ENCODE measurements around the gene FABP2. TPM values are rescaled to one million over a fixed set of nuclear protein-coding genes. Genes with fewer than 3 reads are reported as not detected.

The FABP2 gene
- total RNA-seq, 1 donor from 2014 or later, result not detected

- H3K9me3 Mint-ChIP-seq, result peaks cover 7% of the 10 kb centered on the region
- Histone ChIP-seq H3K79me2 (ENCODE audit: low read depth) (peaks cover 29% of the 10 kb centered on the region), H4K20me1 (ENCODE audit: low read depth) (no peaks in the 10 kb centered on the region), H3K4me1 (no peaks in the 10 kb centered on the region), H3F3A (ENCODE audit: low read depth) (peaks cover 8% of the 10 kb centered on the region), H3K9ac (peak overlapping the region; percentile 38), H3K27me3 (no peaks in the 10 kb centered on the region), H3K4me3 (peak overlapping the region; percentile 68), H3K36me3 (peaks cover 19% of the 10 kb centered on the region), H2AFZ (replicated peaks) (peak overlapping the region; percentile 78), H3K4me2 (peak overlapping the region; percentile 85), H3K27ac (peak overlapping the region; percentile 43), H3K9me3 (ENCODE audit: low read depth) (no peaks in the 10 kb centered on the region)
- peaks cover 26% of the 10 kb centered on the region for H3K36me3 Mint-ChIP-seq
- DNase-seq (ENCODE audit: low spot score), result peak; percentile 94
- H3K27ac Mint-ChIP-seq, result peak overlapping the region; percentile 99
- no peak for TF ChIP-seq EZH2 (IDR thresholded peaks at IDR 0.05)
- no peak for TF ChIP-seq EZH2phosphoT487 (IDR thresholded peaks at IDR 0.05)
- peak; percentile 26 for TF ChIP-seq CTCF (IDR thresholded peaks at IDR 0.05)
- peak overlapping the region; percentile 99 for H3K4me3 Mint-ChIP-seq
- H3K4me1 Mint-ChIP-seq, result peaks cover 26% of the 10 kb centered on the region
- H3K27me3 Mint-ChIP-seq (ENCODE audit: insufficient read depth, low read depth), result peaks cover 7% of the 10 kb centered on the region
Measured at GRCh38 chr4:119300101-119300978, 21.6 kb downstream of the FABP2 start.

GRCh38 chr4:119299741-119300100 lies 22.2 kb downstream of the FABP2 start:
- no peaks in the 10 kb centered on the region for H3K27me3 ChIP-seq
- H3K4me3 Mint-ChIP-seq, result peak overlapping the region; percentile 99
- no peak for TF ChIP-seq EZH2 (IDR thresholded peaks at IDR 0.05)
- TF ChIP-seq CTCF (IDR thresholded peaks at IDR 0.05), result no peak
- no peak for TF ChIP-seq EZH2phosphoT487 (IDR thresholded peaks at IDR 0.05)

GRCh38 chr4:119299260-119299671 lies 22.7 kb downstream of the FABP2 start:
- H3K36me3 Mint-ChIP-seq, result peaks cover 26% of the 10 kb centered on the region
- peak overlapping the region; percentile 85 for H3K4me2 ChIP-seq
- peak overlapping the region; percentile 36 for H3K27ac Mint-ChIP-seq
- peaks cover 29% of the 10 kb centered on the region for H3K79me2 ChIP-seq (ENCODE audit: low read depth)
- DNase-seq (ENCODE audit: low spot score), result no peak
- H3K4me1 Mint-ChIP-seq, result peaks cover 26% of the 10 kb centered on the region
- no peak overlapping the region for H2AFZ ChIP-seq (replicated peaks)
- peaks cover 8% of the 10 kb centered on the region for H3F3A ChIP-seq (ENCODE audit: low read depth)
- no peaks in the 10 kb centered on the region for H3K27me3 ChIP-seq
- H3K27me3 Mint-ChIP-seq (ENCODE audit: insufficient read depth, low read depth), result peaks cover 7% of the 10 kb centered on the region
- H3K27ac ChIP-seq, result no peak overlapping the region
- peaks cover 7% of the 10 kb centered on the region for H3K9me3 Mint-ChIP-seq
- TF ChIP-seq EZH2 (IDR thresholded peaks at IDR 0.05) (no peak), EZH2phosphoT487 (IDR thresholded peaks at IDR 0.05) (no peak), CTCF (IDR thresholded peaks at IDR 0.05) (no peak)
- peaks cover 19% of the 10 kb centered on the region for H3K36me3 ChIP-seq
- peak overlapping the region; percentile 99 for H3K4me3 Mint-ChIP-seq
- no peaks in the 10 kb centered on the region for H3K4me1 ChIP-seq
- peak overlapping the region; percentile 38 for H3K9ac ChIP-seq
- H3K4me3 ChIP-seq, result peak overlapping the region; percentile 68
- H3K9me3 ChIP-seq (ENCODE audit: low read depth), result no peaks in the 10 kb centered on the region
- no peaks in the 10 kb centered on the region for H4K20me1 ChIP-seq (ENCODE audit: low read depth)

More at GRCh38 chr4:119299741-119300100, 22.2 kb downstream of the FABP2 start:
- Histone ChIP-seq H3K36me3 (peaks cover 19% of the 10 kb centered on the region), H3K9me3 (ENCODE audit: low read depth) (no peaks in the 10 kb centered on the region), H3F3A (ENCODE audit: low read depth) (peaks cover 8% of the 10 kb centered on the region), H2AFZ (replicated peaks) (no peak overlapping the region), H3K9ac (peak overlapping the region; percentile 38), H3K27ac (no peak overlapping the region), H3K4me1 (no peaks in the 10 kb centered on the region), H3K79me2 (ENCODE audit: low read depth) (peaks cover 29% of the 10 kb centered on the region), H3K4me2 (peak overlapping the region; percentile 85), H4K20me1 (ENCODE audit: low read depth) (no peaks in the 10 kb centered on the region), H3K4me3 (peak overlapping the region; percentile 68)
- DNase-seq (ENCODE audit: low spot score), result no peak
- H3K9me3 Mint-ChIP-seq, result peaks cover 7% of the 10 kb centered on the region
- peak overlapping the region; percentile 99 for H3K27ac Mint-ChIP-seq
- H3K4me1 Mint-ChIP-seq, result peaks cover 26% of the 10 kb centered on the region
- H3K36me3 Mint-ChIP-seq, result peaks cover 26% of the 10 kb centered on the region
- peaks cover 7% of the 10 kb centered on the region for H3K27me3 Mint-ChIP-seq (ENCODE audit: insufficient read depth, low read depth)

Measured in neural progenitor cell (in vitro differentiated cells).